GM12878 (cell line): ENCODE results near the gene PSMC6. TPM values are rescaled to one million over a fixed set of nuclear protein-coding genes. Genes with fewer than 3 reads are reported as not detected.

Experiments
- BHLHE40 ChIP-seq, 2 experiments: fragments of 450-650 bp in 1 of 2; IDR thresholded peaks; 2 replicates each; pipeline ENCODE4 v1.6.1; 2011 to 2017; ENCODE audit warnings: low read depth in 2 of 2, borderline replicate concordance in 1 of 2, improper control_type of control experiment in 1 of 2, low read length in 1 of 2, mild to moderate bottlenecking in 1 of 2
- CREM ChIP-seq: IDR thresholded peaks from 2 replicates; pipeline ENCODE4 v1.6.1; 2014; ENCODE audit warnings: antibody characterized with exemption, low read depth
- EGR1 ChIP-seq, 2 experiments: IDR thresholded peaks; 1 replicate in 1 of 2; 2 replicates in 1 of 2; pipeline ENCODE4 v1.6.1; 2011 to 2012; ENCODE audit warnings: low read depth in 2 of 2, low read length in 2 of 2, borderline replicate concordance in 1 of 2, mild to moderate bottlenecking in 1 of 2, moderate library complexity in 1 of 2
- ELK1 ChIP-seq: IDR thresholded peaks from 2 replicates; pipeline ENCODE4 v1.6.1; 2012; ENCODE audit warnings: low read depth, low read length, improper control_type of control experiment
- NFIC ChIP-seq: IDR thresholded peaks from 2 replicates; pipeline ENCODE4 v1.6.1; 2012; ENCODE audit warnings: low read depth, mild to moderate bottlenecking, inconsistent platforms, low read length, moderate library complexity
- NR2F1 ChIP-seq: fragments of 450-650 bp; conservative IDR thresholded peaks from 2 replicates; pipeline ENCODE4 v1.6.1; 2017; ENCODE audit warnings: mild to moderate bottlenecking
- PRDM15 ChIP-seq: fragments of 450-650 bp; formaldehyde crosslinking; IDR thresholded peaks from 2 replicates; pipeline ENCODE4 v1.4.0; 2020; ENCODE audit warnings: mild to moderate bottlenecking, moderate library complexity
- RELA ChIP-seq: fragments of 450-650 bp; IDR thresholded peaks from 2 replicates; pipeline ENCODE4 v1.8.0; 2014; ENCODE audit warnings: borderline replicate concordance; ENCODE audit not compliant: partially characterized antibody
- SMAD5 ChIP-seq: IDR thresholded peaks from 2 replicates; pipeline ENCODE4 v1.6.1; 2016; ENCODE audit warnings: antibody characterized with exemption, low read depth
- USF1 ChIP-seq: IDR thresholded peaks from 2 replicates; pipeline ENCODE4 v1.6.1; 2011; ENCODE audit warnings: borderline replicate concordance, low read depth, mild to moderate bottlenecking, moderate library complexity, mixed read lengths, low read length; ENCODE audit not compliant: insufficient read depth; ENCODE audit errors: extremely low read length
- ZNF592 ChIP-seq: fragments of 450-650 bp; IDR thresholded peaks from 2 replicates; pipeline ENCODE4 v1.6.1; 2017; ENCODE audit warnings: mild to moderate bottlenecking, moderate library complexity
- polyA plus RNA-seq, 11 experiments: library from polyadenylated mRNA; depleted of rRNA in 4 of 11; unstranded in 6 of 11; stranded (reverse) in 5 of 11; fragments of >200 nt; fragmentation: Nextera tagmentation in 4 of 11; fragmentation: Illumina TruSeq in 1 of 11; extraction: Ambion mirVana in 4 of 11; extraction: Trizol in 1 of 11; gene quantifications; 1 replicate in 1 of 11; 2 replicates in 10 of 11; pipeline versions ENCODE4 v1.2.1 to v1.2.3, GENCODE V29; 2011 to 2016; ENCODE audit warnings: inconsistent platforms in 2 of 11, missing spikeins in 2 of 11, low read depth in 1 of 11
- total RNA-seq, 4 experiments: library from RNA; depleted of rRNA in 3 of 4; stranded (reverse); fragments of >200 nt in 3 of 4; fragmentation: Illumina TruSeq in 1 of 4; extraction: Trizol in 1 of 4; gene quantifications; 2 replicates each; pipeline versions ENCODE4 v1.2.1 to v1.2.3, GENCODE V29; 2013 to 2021
- TF ChIP-seq, protein P1 (sequence below), 3 experiments: IDR thresholded peaks in 2 of 3; conservative IDR thresholded peaks in 1 of 3; 2 replicates each; pipeline ENCODE4 v1.5.1; 2011; ENCODE audit warnings: low read depth in 3 of 3, low read length in 3 of 3, mild to moderate bottlenecking in 3 of 3, control low read depth in 2 of 3, moderate library complexity in 2 of 3, inconsistent platforms in 1 of 3, mixed read lengths in 1 of 3; ENCODE audit not compliant: control insufficient read depth in 2 of 3, insufficient read depth in 1 of 3; ENCODE audit errors: extremely low read depth in 1 of 3
- TF ChIP-seq, protein P2 (sequence below): fragments of 450-650 bp; conservative IDR thresholded peaks from 2 replicates; pipeline ENCODE4 v1.6.1; 2017; ENCODE audit warnings: mild to moderate bottlenecking, moderate library complexity

The PSMC6 gene
- total and polyA plus RNA-seq, 10 of the 15 experiments (the other 5 are each of a cell fraction or from before 2014, with no cell fraction given), result 71.4 to 192 (median 153) TPM

DNA sequence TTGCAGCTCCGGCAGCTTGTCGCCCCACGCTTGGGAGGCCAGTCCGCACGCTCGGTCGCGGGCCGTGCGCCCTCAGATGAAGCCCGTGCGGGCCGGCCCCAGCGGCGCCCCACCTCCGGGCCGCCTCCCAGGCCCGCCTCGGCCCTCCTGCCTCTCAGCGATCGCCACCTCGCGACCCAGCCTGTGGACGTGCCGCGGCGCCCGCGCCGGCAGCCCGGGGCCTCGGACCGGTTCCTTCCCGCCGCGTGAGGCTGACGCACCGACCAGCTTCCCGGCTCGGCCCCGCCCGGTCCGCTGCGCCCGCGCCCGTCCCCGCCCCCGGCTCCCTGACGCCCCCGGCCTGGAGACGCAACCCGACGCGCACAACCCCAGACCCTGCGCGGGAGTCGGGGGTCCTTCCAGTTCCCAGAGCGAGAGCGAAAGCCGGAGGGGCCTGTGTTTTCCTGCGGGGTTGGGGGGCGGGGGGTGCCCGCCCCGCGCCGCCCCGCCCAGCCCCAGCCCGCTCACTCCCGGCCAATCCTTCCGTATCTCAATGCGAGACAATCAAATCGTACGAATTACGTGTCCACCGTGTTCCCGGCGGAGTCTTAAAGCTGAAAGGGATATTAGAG is 11.4 kb upstream of the PSMC6 start, which contains the start of gene ERO1A (continued):
- TF ChIP-seq CREM (no peak), RELA (no peak), BHLHE40 (IDR thresholded peaks at IDR 0.05; ENCODE audit: borderline replicate concordance in 1 of 2, low read depth in 2 of 2, low read length in 1 of 2) (peak; percentile 68 to 92; a peak in 3 of 4 replicates), ZNF592 (0 out of 2 replicates have a peak, but pooled peaks have one; percentile 46), EGR1 (IDR thresholded peaks at IDR 0.05; ENCODE audit: borderline replicate concordance in 1 of 2, low read depth in 2 of 2, low read length in 2 of 2) (peak in 1 of 2 experiments; percentile 90; a peak in 2 of 3 replicates), SMAD5 (no peak), USF1 (no peak), PRDM15 (no peak), ELK1 (no peak), NR2F1 (peak; percentile 47; the same call in 1 of the 2 replicates), NFIC (no peak)
- TF ChIP-seq, protein P1, sequence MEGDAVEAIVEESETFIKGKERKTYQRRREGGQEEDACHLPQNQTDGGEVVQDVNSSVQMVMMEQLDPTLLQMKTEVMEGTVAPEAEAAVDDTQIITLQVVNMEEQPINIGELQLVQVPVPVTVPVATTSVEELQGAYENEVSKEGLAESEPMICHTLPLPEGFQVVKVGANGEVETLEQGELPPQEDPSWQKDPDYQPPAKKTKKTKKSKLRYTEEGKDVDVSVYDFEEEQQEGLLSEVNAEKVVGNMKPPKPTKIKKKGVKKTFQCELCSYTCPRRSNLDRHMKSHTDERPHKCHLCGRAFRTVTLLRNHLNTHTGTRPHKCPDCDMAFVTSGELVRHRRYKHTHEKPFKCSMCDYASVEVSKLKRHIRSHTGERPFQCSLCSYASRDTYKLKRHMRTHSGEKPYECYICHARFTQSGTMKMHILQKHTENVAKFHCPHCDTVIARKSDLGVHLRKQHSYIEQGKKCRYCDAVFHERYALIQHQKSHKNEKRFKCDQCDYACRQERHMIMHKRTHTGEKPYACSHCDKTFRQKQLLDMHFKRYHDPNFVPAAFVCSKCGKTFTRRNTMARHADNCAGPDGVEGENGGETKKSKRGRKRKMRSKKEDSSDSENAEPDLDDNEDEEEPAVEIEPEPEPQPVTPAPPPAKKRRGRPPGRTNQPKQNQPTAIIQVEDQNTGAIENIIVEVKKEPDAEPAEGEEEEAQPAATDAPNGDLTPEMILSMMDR (IDR thresholded peaks at IDR 0.05 in 2 of 3, conservative IDR thresholded peaks at IDR 0.05 in 1 of 3; ENCODE audit: control insufficient read depth in 2 of 3, extremely low read depth in 1 of 3, insufficient read depth in 1 of 3, low read depth in 3 of 3, low read length in 3 of 3), result peak in 1 of 3 experiments; percentile 10; a peak in 1 of 6 replicates
- TF ChIP-seq, protein P2, sequence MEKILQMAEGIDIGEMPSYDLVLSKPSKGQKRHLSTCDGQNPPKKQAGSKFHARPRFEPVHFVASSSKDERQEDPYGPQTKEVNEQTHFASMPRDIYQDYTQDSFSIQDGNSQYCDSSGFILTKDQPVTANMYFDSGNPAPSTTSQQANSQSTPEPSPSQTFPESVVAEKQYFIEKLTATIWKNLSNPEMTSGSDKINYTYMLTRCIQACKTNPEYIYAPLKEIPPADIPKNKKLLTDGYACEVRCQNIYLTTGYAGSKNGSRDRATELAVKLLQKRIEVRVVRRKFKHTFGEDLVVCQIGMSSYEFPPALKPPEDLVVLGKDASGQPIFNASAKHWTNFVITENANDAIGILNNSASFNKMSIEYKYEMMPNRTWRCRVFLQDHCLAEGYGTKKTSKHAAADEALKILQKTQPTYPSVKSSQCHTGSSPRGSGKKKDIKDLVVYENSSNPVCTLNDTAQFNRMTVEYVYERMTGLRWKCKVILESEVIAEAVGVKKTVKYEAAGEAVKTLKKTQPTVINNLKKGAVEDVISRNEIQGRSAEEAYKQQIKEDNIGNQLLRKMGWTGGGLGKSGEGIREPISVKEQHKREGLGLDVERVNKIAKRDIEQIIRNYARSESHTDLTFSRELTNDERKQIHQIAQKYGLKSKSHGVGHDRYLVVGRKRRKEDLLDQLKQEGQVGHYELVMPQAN, result peak; percentile 71
